ENCODE data around the gene RBM24.
"Not testable (repeated sequence)": the region's sequence is repeated elsewhere in the genome, so short reads cannot be mapped to it uniquely, and the experiment has no call there.

The RBM24 gene

GRCh38 chr6:17305219-17306001 is 24.2 kb downstream of the RBM24 start:
- H2AFZ ChIP-seq (ENCODE audit: low read depth, low read length), result no peak overlapping the region
- no peaks in the 10 kb centered on the region for H3K27me3 ChIP-seq (ENCODE audit: insufficient read depth, low read length, poor library complexity)
- no peaks in the 10 kb centered on the region for H3K9me3 ChIP-seq (ENCODE audit: insufficient read depth, low read length, severe bottlenecking)
- DNase-seq (no peak), ATAC-seq (ENCODE audit: insufficient read depth, low read depth) (no peak)
- no peaks in the 10 kb centered on the region for H3K79me2 ChIP-seq (ENCODE audit: insufficient read depth, low read length)
- H3K4me3 ChIP-seq (ENCODE audit: low read depth in 1 of 2, low read length in 2 of 2), result no peak overlapping the region
- H3K27ac ChIP-seq (ENCODE audit: low read length), result no peak overlapping the region
- TF ChIP-seq EZH2 (IDR thresholded peaks at IDR 0.05; ENCODE audit: borderline replicate concordance, low read depth, low read length, severe bottlenecking), result no peak
- no peak for TF ChIP-seq CTCF (IDR thresholded peaks at IDR 0.05; ENCODE audit: borderline replicate concordance, extremely low read depth, low read length, poor library complexity, severe bottlenecking)
- no peak overlapping the region for H3K4me2 ChIP-seq (ENCODE audit: insufficient read depth, low read length)
- no peak overlapping the region for H3K9ac ChIP-seq (ENCODE audit: low read depth, low read length)
- H3K36me3 ChIP-seq (ENCODE audit: insufficient read depth, low read length), result no peaks in the 10 kb centered on the region
- H3K4me1 ChIP-seq (ENCODE audit: insufficient read depth, low read length), result no peaks in the 10 kb centered on the region
- no peaks in the 10 kb centered on the region for H4K20me1 ChIP-seq (ENCODE audit: insufficient read depth, low read length)

- ATAC-seq (ENCODE audit: insufficient read depth, low read depth) (no peak), DNase-seq (no peak)
- Histone ChIP-seq H3K27ac (ENCODE audit: low read length) (no peak overlapping the region), H3K4me3 (ENCODE audit: low read depth in 1 of 2, low read length in 2 of 2) (no peak overlapping the region), H3K4me2 (ENCODE audit: insufficient read depth, low read length) (no peak overlapping the region), H3K27me3 (ENCODE audit: insufficient read depth, low read length, poor library complexity) (no peaks in the 10 kb centered on the region), H3K9ac (ENCODE audit: low read depth, low read length) (no peak overlapping the region), H3K79me2 (ENCODE audit: insufficient read depth, low read length) (no peaks in the 10 kb centered on the region), H4K20me1 (ENCODE audit: insufficient read depth, low read length) (no peaks in the 10 kb centered on the region), H3K9me3 (ENCODE audit: insufficient read depth, low read length, severe bottlenecking) (no peaks in the 10 kb centered on the region), H3K36me3 (ENCODE audit: insufficient read depth, low read length) (no peaks in the 10 kb centered on the region), H3K4me1 (ENCODE audit: insufficient read depth, low read length) (no peaks in the 10 kb centered on the region), H2AFZ (ENCODE audit: low read depth, low read length) (no peak overlapping the region)
- TF ChIP-seq EZH2 (IDR thresholded peaks at IDR 0.05; ENCODE audit: borderline replicate concordance, low read depth, low read length, severe bottlenecking) (no peak), CTCF (IDR thresholded peaks at IDR 0.05; ENCODE audit: borderline replicate concordance, extremely low read depth, low read length, poor library complexity, severe bottlenecking) (no peak)
Measured at GRCh38 chr6:17311595-17312311, 30.6 kb downstream of the RBM24 start.

- ATAC-seq (ENCODE audit: insufficient read depth, low read depth); H2AFZ ChIP-seq (ENCODE audit: low read depth, low read length); H3K9me3 ChIP-seq (ENCODE audit: insufficient read depth, low read length, severe bottlenecking); H3K27ac ChIP-seq (ENCODE audit: low read length); H4K20me1 ChIP-seq (ENCODE audit: insufficient read depth, low read length); H3K9ac ChIP-seq (ENCODE audit: low read depth, low read length); H3K4me3 ChIP-seq (ENCODE audit: low read depth in 1 of 2, low read length in 2 of 2); H3K4me2 ChIP-seq (ENCODE audit: insufficient read depth, low read length); H3K79me2 ChIP-seq (ENCODE audit: insufficient read depth, low read length); DNase-seq; H3K27me3 ChIP-seq (ENCODE audit: insufficient read depth, low read length, poor library complexity); H3K36me3 ChIP-seq (ENCODE audit: insufficient read depth, low read length); H3K4me1 ChIP-seq (ENCODE audit: insufficient read depth, low read length): not testable (repeated sequence)
Measured at GRCh38 chr6:17313238-17313637, 32.1 kb downstream of the RBM24 start.

GRCh38 chr6:17313971-17314370 is 32.8 kb downstream of the RBM24 start:
- no peak for ATAC-seq (ENCODE audit: insufficient read depth, low read depth)
- no peak overlapping the region for H3K4me3 ChIP-seq (ENCODE audit: low read depth in 1 of 2, low read length in 2 of 2)
- H3K4me1 ChIP-seq (ENCODE audit: insufficient read depth, low read length), result no peaks in the 10 kb centered on the region

More at GRCh38 chr6:17313971-17314370, 32.8 kb downstream of the RBM24 start:
- H3K27ac ChIP-seq (ENCODE audit: low read length), result no peak overlapping the region
- no peaks in the 10 kb centered on the region for H3K9me3 ChIP-seq (ENCODE audit: insufficient read depth, low read length, severe bottlenecking)
- no peak overlapping the region for H2AFZ ChIP-seq (ENCODE audit: low read depth, low read length)
- H3K36me3 ChIP-seq (ENCODE audit: insufficient read depth, low read length), result no peaks in the 10 kb centered on the region
- TF ChIP-seq CTCF (IDR thresholded peaks at IDR 0.05; ENCODE audit: borderline replicate concordance, extremely low read depth, low read length, poor library complexity, severe bottlenecking) (no peak), EZH2 (IDR thresholded peaks at IDR 0.05; ENCODE audit: borderline replicate concordance, low read depth, low read length, severe bottlenecking) (no peak)
- H3K79me2 ChIP-seq (ENCODE audit: insufficient read depth, low read length), result no peaks in the 10 kb centered on the region
- DNase-seq, result no peak
- no peak overlapping the region for H3K4me2 ChIP-seq (ENCODE audit: insufficient read depth, low read length)
- no peak overlapping the region for H3K9ac ChIP-seq (ENCODE audit: low read depth, low read length)
- no peaks in the 10 kb centered on the region for H3K27me3 ChIP-seq (ENCODE audit: insufficient read depth, low read length, poor library complexity)
- no peaks in the 10 kb centered on the region for H4K20me1 ChIP-seq (ENCODE audit: insufficient read depth, low read length)
